K562 (cell line): Measurements from ENCODE around the gene TYR. TPM values are rescaled to one million over a fixed set of nuclear protein-coding genes. Genes with fewer than 3 reads are reported as not detected.

Experiments used
- ATAC-seq: fragments of 200-7000 bp; cut with Tn5 transposase; 3 replicates; pipeline ENCODE4 v1.9.1; 2020; ENCODE audit warnings: moderate library complexity
- BruUV-seq: library from RNA; stranded (reverse); fragments of 400-500 nt; replicated peaks from 2 replicates; lab custom pipeline; 2021; lab: Mats Ljungman, UMichigan
- CTCF ChIA-PET: fragments of 300-600 bp; formaldehyde crosslinking; extraction: SDS; loops from one replicate; lab custom pipeline; 2021; ENCODE audit warnings: low intra/inter-chr PET ratio; lab: Yijun Ruan, JAX
- POLR2A ChIA-PET: fragments of 300-600, 350-650 bp; sonication (Branson Sonifier 250); formaldehyde crosslinking; extraction: SDS; loops from one replicate; lab custom pipeline; 2021; ENCODE audit warnings: antibody characterized with exemption, inconsistent platforms; lab: Yijun Ruan, JAX
- DNase-seq, 4 experiments: peaks; one replicate each; pipeline versions ENCODE4 v3.0.0 to v3.0.0-alpha.2; 2011 to 2018; ENCODE audit warnings: low spot score in 3 of 4, mixed read lengths in 3 of 4; ENCODE audit errors: extremely low read depth in 1 of 4
- FAIRE-seq: peaks from 2 replicates; lab custom pipeline; 2011; peaks lifted over from hg19 to GRCh38; lab: Jason Lieb, UNC
- H2AFZ ChIP-seq: 2 replicates; pipeline ENCODE4 v1.6.0; 2011; ENCODE audit warnings: low read depth, low read length, control low read depth, inconsistent platforms
- H3K27ac ChIP-seq: fragments of 200-600 bp; 3 replicates; pipeline ENCODE4 v1.8.0; 2011; ENCODE audit warnings: low read depth, mild to moderate bottlenecking, control low read depth, inconsistent platforms, low read length, moderate library complexity, mixed read lengths; ENCODE audit errors: extremely low read depth
- H3K27me3 ChIP-seq, 2 experiments: fragments of 300-600 bp in 1 of 2; 2 replicates in 1 of 2; 3 replicates in 1 of 2; pipeline versions ENCODE4 v1.6.0 to v1.8.0; 2011; ENCODE audit warnings: inconsistent platforms in 2 of 2, low read length in 2 of 2, mild to moderate bottlenecking in 1 of 2, mixed read lengths in 1 of 2, moderate library complexity in 1 of 2; ENCODE audit not compliant: control insufficient read depth in 2 of 2, insufficient read depth in 2 of 2
- H3K36me3 ChIP-seq: fragments of 300-600 bp; 3 replicates; pipeline ENCODE4 v1.8.0; 2011; ENCODE audit warnings: mild to moderate bottlenecking, low read length, inconsistent platforms; ENCODE audit not compliant: control insufficient read depth, insufficient read depth
- H3K4me1 ChIP-seq, 2 experiments: fragments of 200-600 bp in 1 of 2; replicated peaks in 1 of 2; 2 replicates in 1 of 2; 3 replicates in 1 of 2; pipeline versions ENCODE4 v1.5.1 to v1.8.0; 2011; ENCODE audit warnings: inconsistent platforms in 2 of 2, low read length in 2 of 2, mild to moderate bottlenecking in 1 of 2, mixed read lengths in 1 of 2, moderate library complexity in 1 of 2; ENCODE audit not compliant: control insufficient read depth in 2 of 2, insufficient read depth in 2 of 2
- H3K4me2 ChIP-seq: 2 replicates; pipeline ENCODE4 v1.6.1; 2011; ENCODE audit warnings: low read length, control low read depth, inconsistent platforms, mixed read lengths; ENCODE audit not compliant: insufficient read depth
- H3K4me3 ChIP-seq: fragments of 200-600 bp; sonication (generic), shearing (Covaris generic); 2 replicates; pipeline ENCODE4 v1.5.1; 2016; ENCODE audit warnings: control low read depth, inconsistent platforms
- H3K79me2 ChIP-seq: fragments of 200-600 bp; 3 replicates; pipeline ENCODE4 v1.8.0; 2011; ENCODE audit warnings: low read length, inconsistent platforms; ENCODE audit not compliant: control insufficient read depth, insufficient read depth
- H3K9ac ChIP-seq, 2 experiments: 2 replicates each; pipeline versions ENCODE4 v1.6.0 to v1.6.1; 2011; ENCODE audit warnings: low read depth in 2 of 2, low read length in 2 of 2, control low read depth in 1 of 2, inconsistent platforms in 1 of 2, mild to moderate bottlenecking in 1 of 2, mixed read lengths in 1 of 2; ENCODE audit not compliant: insufficient read depth in 1 of 2
- H3K9me1 ChIP-seq: one replicate; pipeline ENCODE4 v1.6.0; 2011; ENCODE audit warnings: inconsistent platforms, mild to moderate bottlenecking, low read length, moderate library complexity; ENCODE audit not compliant: control insufficient read depth, insufficient read depth
- H3K9me3 ChIP-seq: replicated peaks from 2 replicates; pipeline ENCODE4 v1.5.1; 2011; ENCODE audit warnings: low read depth, low read length, inconsistent platforms; ENCODE audit not compliant: control insufficient read depth, insufficient read depth
- H4K20me1 ChIP-seq: replicated peaks from 2 replicates; pipeline ENCODE4 v1.6.1; 2011; ENCODE audit warnings: low read length, inconsistent platforms, mixed read lengths; ENCODE audit not compliant: control insufficient read depth, insufficient read depth
- BACH1 ChIP-seq: fragments of 200-800 bp; sonication (Bioruptor generic); IDR thresholded peaks from 2 replicates; pipeline ENCODE4 v1.6.1; 2016; ENCODE audit warnings: missing genetic modification characterization, missing compliant biosample characterization
- CCAR2 ChIP-seq: fragments of 200-400 bp; formaldehyde crosslinking; IDR thresholded peaks from 2 replicates; pipeline ENCODE4 v1.6.1; 2017; ENCODE audit warnings: mild to moderate bottlenecking, low read depth, low read length
- HDAC1 ChIP-seq, 2 experiments: fragments of 450-650 bp; IDR thresholded peaks; 2 replicates each; pipeline ENCODE4 v1.6.1; 2016 to 2017; ENCODE audit warnings: inconsistent platforms in 1 of 2, mild to moderate bottlenecking in 1 of 2, moderate library complexity in 1 of 2
- HLTF ChIP-seq: fragments of 450-650 bp; IDR thresholded peaks from 2 replicates; pipeline ENCODE4 v1.6.1; 2016
- MAFK ChIP-seq: IDR thresholded peaks from 2 replicates; pipeline ENCODE4 v1.6.1; 2011; ENCODE audit warnings: low read length, improper control_type of control experiment
- MCM2 ChIP-seq: fragments of 450-650 bp; IDR thresholded peaks from 2 replicates; pipeline ENCODE4 v1.6.1; 2017; ENCODE audit warnings: low read depth, mild to moderate bottlenecking
- NR2C2 ChIP-seq, 2 experiments: fragments of 200-800 bp in 1 of 2; sonication (Bioruptor generic) in 1 of 2; sonication (generic) in 1 of 2; formaldehyde crosslinking in 1 of 2; IDR thresholded peaks; 2 replicates each; pipeline versions ENCODE4 v1.6.1 to v1.8.0; 2016 to 2022; ENCODE audit warnings: mild to moderate bottlenecking in 1 of 2, missing compliant biosample characterization in 1 of 2, missing genetic modification characterization in 1 of 2, missing genetic modification reagents in 1 of 2
- OTX1 ChIP-seq: fragments of 450-650 bp; formaldehyde crosslinking; IDR thresholded peaks from 2 replicates; pipeline ENCODE4 v1.4.0; 2022; ENCODE audit warnings: mild to moderate bottlenecking
- PCBP1 ChIP-seq: fragments of 200-400 bp; formaldehyde crosslinking; IDR thresholded peaks from 2 replicates; pipeline ENCODE4 v1.6.1; 2018; ENCODE audit warnings: mild to moderate bottlenecking, low read depth, low read length; ENCODE audit not compliant: poor library complexity, severe bottlenecking
- PTBP1 ChIP-seq: fragments of 200-400 bp; formaldehyde crosslinking; IDR thresholded peaks from 2 replicates; pipeline ENCODE4 v1.6.1; 2017; ENCODE audit warnings: low read depth, low read length
- SRSF7 ChIP-seq: fragments of 200-400 bp; formaldehyde crosslinking; optimal IDR thresholded peaks from 2 replicates; pipeline ENCODE3; 2017; ENCODE audit warnings: mild to moderate bottlenecking, low read depth, low read length
- TEAD4 ChIP-seq, 2 experiments: sonication (generic) in 1 of 2; formaldehyde crosslinking in 1 of 2; IDR thresholded peaks; 2 replicates each; pipeline versions ENCODE4 v1.6.1 to v1.8.0; 2012 to 2022; ENCODE audit warnings: borderline replicate concordance in 1 of 2, inconsistent platforms in 1 of 2, low read length in 1 of 2, mild to moderate bottlenecking in 1 of 2, missing genetic modification reagents in 1 of 2
- TGIF2 ChIP-seq: sonication (generic); formaldehyde crosslinking; IDR thresholded peaks from 2 replicates; pipeline ENCODE4 v1.8.1; 2022; ENCODE audit warnings: mild to moderate bottlenecking, missing genetic modification reagents, moderate library complexity
- XRCC5 ChIP-seq: fragments of 200-400 bp; formaldehyde crosslinking; IDR thresholded peaks from 2 replicates; pipeline ENCODE4 v1.6.1; 2017; ENCODE audit warnings: low read depth, mild to moderate bottlenecking, low read length
- ZFPM2 ChIP-seq: fragments of 250-450 bp; sonication (Bioruptor Pico); IDR thresholded peaks from 2 replicates; pipeline ENCODE4 v1.5.1; 2022; ENCODE audit warnings: mild to moderate bottlenecking
- ZNF511 ChIP-seq: sonication (generic); formaldehyde crosslinking; IDR thresholded peaks from 2 replicates; pipeline ENCODE4 v1.8.0; 2022; ENCODE audit warnings: mild to moderate bottlenecking, missing genetic modification reagents
- ZNF707 ChIP-seq: fragments of 250-450 bp; sonication (Bioruptor Pico); conservative IDR thresholded peaks from 2 replicates; pipeline ENCODE4 v1.8.0; 2022; ENCODE audit warnings: inconsistent platforms, mild to moderate bottlenecking, moderate library complexity
- ZNF75A ChIP-seq: fragments of 450-650 bp; formaldehyde crosslinking; IDR thresholded peaks from 2 replicates; pipeline ENCODE4 v1.4.0; 2020; ENCODE audit warnings: mild to moderate bottlenecking
- WGBS: fragments of 100-300 bp; shearing (Covaris generic); methylation state at CpG from one replicate; pipeline ENCODE4 v1.1.6; 2016; ENCODE audit warnings: low coverage, mixed read lengths; ENCODE audit not compliant: insufficient coverage; ENCODE audit errors: missing lambda C conversion rate; 5-methylcytosine and 5-hydroxymethylcytosine counted together
- in situ Hi-C: fragments of 300-500 bp; cut with MboI; formaldehyde crosslinking; loops from 4 replicates; pipeline ENCODE4 v1.15.0; 2018; ENCODE audit warnings: inconsistent platforms, mixed read lengths
- intact Hi-C: fragments of 100-400 bp; cut with micrococcal nuclease; formaldehyde crosslinking; loops from 2 replicates; pipeline ENCODE4 v1.14.2; 2022
- polyA plus RNA-seq, 8 experiments: library from polyadenylated mRNA; depleted of rRNA in 4 of 8; stranded (reverse) in 5 of 8; unstranded in 3 of 8; fragments of >200 nt; fragmentation: Nextera tagmentation in 2 of 8; fragmentation: Illumina TruSeq in 1 of 8; extraction: Ambion mirVana in 2 of 8; extraction: Trizol in 1 of 8; gene quantifications; 2 replicates each; pipeline versions ENCODE4 v1.2.1 to v1.2.3, GENCODE V29; 2011 to 2014; ENCODE audit warnings: inconsistent platforms in 1 of 8, missing spikeins in 1 of 8
- total RNA-seq, 7 experiments: library from RNA; depleted of rRNA in 6 of 7; stranded (reverse); fragments of >200 nt in 6 of 7; fragmentation: Illumina TruSeq in 2 of 7; extraction: Trizol in 2 of 7; gene quantifications; 2 replicates each; pipeline versions ENCODE4 v1.2.1 to v1.2.3, GENCODE V29; 2011 to 2021; ENCODE audit warnings: low replicate concordance in 1 of 7
- TF ChIP-seq, protein P1 (sequence below): fragments of 150-350 bp; conservative IDR thresholded peaks from 2 replicates; pipeline ENCODE4 v1.6.1; 2014; ENCODE audit warnings: low read length

The TYR gene
- total and polyA plus RNA-seq, 9 of the 15 experiments (the other 6 are each of a cell fraction or from before 2014, with no cell fraction given) = not detected

GRCh38 chr11:89321401-89321800, 143.7 kb downstream of the TYR start (continued):
- TF ChIP-seq NR2C2 (CRISPR knock-in tag; IDR thresholded peaks at IDR 0.05) = no peak
- TF ChIP-seq NR2C2 (tag; IDR thresholded peaks at IDR 0.05) = no peak
- TF ChIP-seq PCBP1 = no peak
- no peak for TF ChIP-seq ZNF511 (CRISPR knock-in tag)
- TF ChIP-seq ZNF707 = no peak
- no peak for TF ChIP-seq HLTF
- no peak for TF ChIP-seq HDAC1 (IDR thresholded peaks at IDR 0.05)
- TF ChIP-seq OTX1 (CRISPR knock-in tag) = no peak

GRCh38 chr11:89327885-89328284, 150.2 kb downstream of the TYR start:
- intact Hi-C loops = no loop called here
- no peak overlapping the region for H2AFZ ChIP-seq
- ChIA-PET POLR2A (no interaction called here), CTCF (no interaction called here)
- H3K4me2 ChIP-seq = no peak overlapping the region
- no peak for FAIRE-seq
- H3K27ac ChIP-seq = no peak overlapping the region
- no peak overlapping the region for H3K4me3 ChIP-seq
- no peak for ATAC-seq
- H3K9ac ChIP-seq = no peak overlapping the region
- no peaks in the 10 kb centered on the region for H3K36me3 ChIP-seq
- in situ Hi-C loops = no loop called here
- H3K4me1 ChIP-seq = no peaks in the 10 kb centered on the region
- no peaks in the 10 kb centered on the region for H3K79me2 ChIP-seq
- H3K27me3 ChIP-seq = no peaks in the 10 kb centered on the region
- no peak for DNase-seq
- H3K9me3 ChIP-seq = no peaks in the 10 kb centered on the region
- H3K9me1 ChIP-seq = no peaks in the 10 kb centered on the region
- 4% methylated on average over 5 of the region's 5 CpGs for WGBS
- TF ChIP-seq ZFPM2 (CRISPR knock-in tag) (no peak), PTBP1 (no peak), CCAR2 (no peak), MCM2 (no peak), SRSF7 (no peak), XRCC5 (no peak), ZNF75A (CRISPR knock-in tag) (no peak), MAFK (no peak), TEAD4 (IDR thresholded peaks at IDR 0.05; ENCODE audit: low read length) (no peak), TEAD4 (CRISPR knock-in tag; IDR thresholded peaks at IDR 0.05; ENCODE audit: borderline replicate concordance) (no peak), BACH1 (tag) (no peak), TGIF2 (CRISPR knock-in tag) (no peak)
- TF ChIP-seq, protein P1, sequence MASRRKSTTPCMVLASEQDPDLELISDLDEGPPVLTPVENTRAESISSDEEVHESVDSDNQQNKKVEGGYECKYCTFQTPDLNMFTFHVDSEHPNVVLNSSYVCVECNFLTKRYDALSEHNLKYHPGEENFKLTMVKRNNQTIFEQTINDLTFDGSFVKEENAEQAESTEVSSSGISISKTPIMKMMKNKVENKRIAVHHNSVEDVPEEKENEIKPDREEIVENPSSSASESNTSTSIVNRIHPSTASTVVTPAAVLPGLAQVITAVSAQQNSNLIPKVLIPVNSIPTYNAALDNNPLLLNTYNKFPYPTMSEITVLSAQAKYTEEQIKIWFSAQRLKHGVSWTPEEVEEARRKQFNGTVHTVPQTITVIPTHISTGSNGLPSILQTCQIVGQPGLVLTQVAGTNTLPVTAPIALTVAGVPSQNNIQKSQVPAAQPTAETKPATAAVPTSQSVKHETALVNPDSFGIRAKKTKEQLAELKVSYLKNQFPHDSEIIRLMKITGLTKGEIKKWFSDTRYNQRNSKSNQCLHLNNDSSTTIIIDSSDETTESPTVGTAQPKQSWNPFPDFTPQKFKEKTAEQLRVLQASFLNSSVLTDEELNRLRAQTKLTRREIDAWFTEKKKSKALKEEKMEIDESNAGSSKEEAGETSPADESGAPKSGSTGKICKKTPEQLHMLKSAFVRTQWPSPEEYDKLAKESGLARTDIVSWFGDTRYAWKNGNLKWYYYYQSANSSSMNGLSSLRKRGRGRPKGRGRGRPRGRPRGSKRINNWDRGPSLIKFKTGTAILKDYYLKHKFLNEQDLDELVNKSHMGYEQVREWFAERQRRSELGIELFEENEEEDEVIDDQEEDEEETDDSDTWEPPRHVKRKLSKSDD = no peak
- no peaks in the 10 kb centered on the region for H4K20me1 ChIP-seq
- BruUV-seq = no TSS peak
